ENCODE results near the gene MED12L.
"Not testable (repeated sequence)": the region's sequence is repeated elsewhere in the genome, so short reads cannot be mapped to it uniquely, and the experiment has no call there.

The MED12L gene

DNA sequence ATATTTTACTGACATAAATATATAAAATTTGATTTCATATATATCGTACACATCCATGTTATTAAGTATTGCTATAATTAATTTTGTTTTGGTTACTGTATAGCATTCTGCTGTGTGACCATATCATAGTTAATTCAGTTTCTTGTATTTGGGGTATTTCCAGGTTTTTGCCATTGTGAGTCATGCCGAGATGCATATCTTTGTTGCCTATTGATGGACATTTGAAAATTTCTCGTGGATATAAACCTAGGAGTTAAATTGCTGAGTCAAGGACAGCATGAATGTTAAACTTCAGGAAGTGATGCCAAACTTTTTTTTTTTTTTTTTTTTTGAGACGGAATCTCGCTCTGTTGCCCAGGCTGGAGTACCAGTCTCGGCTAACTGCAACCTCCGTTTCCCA is 151.3 kb downstream of the MED12L start:
- DNase-seq (ENCODE audit: low read depth, low spot score) = no peak
- TF ChIP-seq, protein P1, sequence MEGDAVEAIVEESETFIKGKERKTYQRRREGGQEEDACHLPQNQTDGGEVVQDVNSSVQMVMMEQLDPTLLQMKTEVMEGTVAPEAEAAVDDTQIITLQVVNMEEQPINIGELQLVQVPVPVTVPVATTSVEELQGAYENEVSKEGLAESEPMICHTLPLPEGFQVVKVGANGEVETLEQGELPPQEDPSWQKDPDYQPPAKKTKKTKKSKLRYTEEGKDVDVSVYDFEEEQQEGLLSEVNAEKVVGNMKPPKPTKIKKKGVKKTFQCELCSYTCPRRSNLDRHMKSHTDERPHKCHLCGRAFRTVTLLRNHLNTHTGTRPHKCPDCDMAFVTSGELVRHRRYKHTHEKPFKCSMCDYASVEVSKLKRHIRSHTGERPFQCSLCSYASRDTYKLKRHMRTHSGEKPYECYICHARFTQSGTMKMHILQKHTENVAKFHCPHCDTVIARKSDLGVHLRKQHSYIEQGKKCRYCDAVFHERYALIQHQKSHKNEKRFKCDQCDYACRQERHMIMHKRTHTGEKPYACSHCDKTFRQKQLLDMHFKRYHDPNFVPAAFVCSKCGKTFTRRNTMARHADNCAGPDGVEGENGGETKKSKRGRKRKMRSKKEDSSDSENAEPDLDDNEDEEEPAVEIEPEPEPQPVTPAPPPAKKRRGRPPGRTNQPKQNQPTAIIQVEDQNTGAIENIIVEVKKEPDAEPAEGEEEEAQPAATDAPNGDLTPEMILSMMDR (IDR thresholded peaks at IDR 0.05; ENCODE audit: low read depth, low read length) = no peak
- in situ Hi-C loops (cut with HindIII; ENCODE audit: low sequenced_read_pairs) = no loop called here
- no peak overlapping the region for H3K4me3 ChIP-seq (ENCODE audit: low read depth, low read length)

DNA sequence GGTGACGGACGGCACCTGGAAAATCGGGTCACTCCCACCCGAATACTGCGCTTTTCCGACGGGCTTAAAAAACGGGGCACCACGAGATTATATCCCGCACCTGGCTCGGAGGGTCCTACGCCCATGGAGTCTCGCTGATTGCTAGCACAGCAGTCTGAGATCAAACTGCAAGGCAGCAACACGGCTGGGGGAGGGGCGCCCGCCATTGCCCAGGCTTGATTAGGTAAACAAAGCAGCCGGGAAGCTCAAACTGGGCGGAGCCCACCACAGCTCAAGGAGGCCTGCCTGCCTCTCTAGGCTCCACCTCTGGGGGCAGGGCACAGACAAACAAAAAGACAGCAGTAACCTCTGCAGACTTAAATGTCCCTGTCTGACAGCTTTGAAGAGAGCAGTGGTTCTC is 156.5 kb downstream of the MED12L start:
- DNase-seq (ENCODE audit: low read depth, low spot score); in situ Hi-C loops (cut with HindIII; ENCODE audit: low sequenced_read_pairs); H3K4me3 ChIP-seq (ENCODE audit: low read depth, low read length): not testable (repeated sequence)

DNA sequence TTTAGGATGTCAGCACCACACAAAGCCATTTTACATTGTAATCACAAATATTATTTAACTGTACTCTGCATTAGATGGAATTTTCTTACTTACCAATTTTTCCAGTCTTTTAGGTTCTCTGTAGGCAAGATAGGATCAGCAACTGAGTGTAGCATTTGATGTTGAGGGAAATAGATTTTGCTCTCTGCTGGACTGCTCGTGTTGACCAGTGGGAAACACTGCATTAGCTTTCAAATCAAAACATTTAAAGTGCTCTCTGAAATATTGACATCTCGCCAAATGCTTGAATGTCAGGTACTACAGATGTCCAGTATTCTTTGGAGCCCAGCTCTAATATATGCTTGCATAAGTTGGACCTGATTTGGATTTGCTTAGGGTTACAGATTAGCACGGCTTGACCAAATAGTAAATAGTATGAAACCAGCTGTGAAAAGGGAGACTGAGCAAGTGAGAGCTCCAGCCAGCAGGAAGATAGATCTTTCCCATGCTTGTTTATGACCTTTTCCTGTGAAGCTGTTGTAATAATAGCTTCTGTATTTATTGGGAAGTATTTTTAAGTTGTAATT is 163.4 kb downstream of the MED12L start:
- in situ Hi-C loops (cut with HindIII; ENCODE audit: low sequenced_read_pairs) = no loop called here
- TF ChIP-seq, protein P1 (IDR thresholded peaks at IDR 0.05; ENCODE audit: low read depth, low read length) = no peak
- no peak overlapping the region for H3K4me3 ChIP-seq (ENCODE audit: low read depth, low read length)
- no peak for DNase-seq (ENCODE audit: low read depth, low spot score)

DNA sequence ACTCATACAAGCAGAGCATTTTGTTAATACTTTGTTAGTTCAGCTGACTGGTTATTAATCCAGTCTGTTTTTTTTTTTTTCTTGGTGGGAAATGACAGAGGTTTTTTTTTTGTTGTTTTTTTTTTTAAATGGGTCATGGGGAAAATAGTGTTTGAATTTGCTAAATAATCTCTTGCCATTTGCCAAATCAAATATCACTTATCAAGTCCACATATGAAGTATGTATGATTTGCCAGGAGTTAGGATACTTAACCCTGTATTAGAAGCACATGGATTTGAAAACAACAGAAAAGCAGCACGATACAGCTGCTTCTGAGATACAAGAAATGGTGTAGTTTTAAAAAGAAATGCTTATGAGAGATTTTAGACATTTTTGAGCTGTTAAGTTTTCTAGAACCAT is 171.3 kb downstream of the MED12L start:
- DNase-seq (ENCODE audit: low read depth, low spot score) = no peak
- no peak overlapping the region for H3K4me3 ChIP-seq (ENCODE audit: low read depth, low read length)
- in situ Hi-C loops (cut with HindIII; ENCODE audit: low sequenced_read_pairs) = no loop called here
- TF ChIP-seq, protein P1 (IDR thresholded peaks at IDR 0.05; ENCODE audit: low read depth, low read length) = no peak

DNA sequence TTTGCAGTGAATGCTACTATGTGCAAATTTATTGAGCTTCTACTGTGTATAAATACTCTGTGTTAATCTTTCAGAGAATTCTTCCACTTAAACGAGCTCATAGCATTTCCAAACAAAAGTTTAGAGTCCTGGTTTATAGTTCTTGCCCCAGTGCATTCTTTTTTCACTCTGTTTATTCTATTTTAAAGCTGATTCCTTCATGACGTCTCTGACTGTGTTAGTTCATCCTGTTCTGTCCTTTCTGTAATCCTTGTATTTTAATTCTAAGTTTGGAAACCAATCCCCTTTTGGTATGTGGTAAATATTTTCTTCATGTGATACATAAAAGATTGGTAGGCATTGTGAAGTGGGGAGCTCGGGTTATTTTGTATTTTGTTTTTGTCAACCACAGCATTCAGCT is 174.2 kb downstream of the MED12L start:
- TF ChIP-seq, protein P1 (IDR thresholded peaks at IDR 0.05; ENCODE audit: low read depth, low read length) = no peak
- in situ Hi-C loops (cut with HindIII; ENCODE audit: low sequenced_read_pairs) = no loop called here
- H3K4me3 ChIP-seq (ENCODE audit: low read depth, low read length) = no peak overlapping the region
- DNase-seq (ENCODE audit: low read depth, low spot score) = no peak

DNA sequence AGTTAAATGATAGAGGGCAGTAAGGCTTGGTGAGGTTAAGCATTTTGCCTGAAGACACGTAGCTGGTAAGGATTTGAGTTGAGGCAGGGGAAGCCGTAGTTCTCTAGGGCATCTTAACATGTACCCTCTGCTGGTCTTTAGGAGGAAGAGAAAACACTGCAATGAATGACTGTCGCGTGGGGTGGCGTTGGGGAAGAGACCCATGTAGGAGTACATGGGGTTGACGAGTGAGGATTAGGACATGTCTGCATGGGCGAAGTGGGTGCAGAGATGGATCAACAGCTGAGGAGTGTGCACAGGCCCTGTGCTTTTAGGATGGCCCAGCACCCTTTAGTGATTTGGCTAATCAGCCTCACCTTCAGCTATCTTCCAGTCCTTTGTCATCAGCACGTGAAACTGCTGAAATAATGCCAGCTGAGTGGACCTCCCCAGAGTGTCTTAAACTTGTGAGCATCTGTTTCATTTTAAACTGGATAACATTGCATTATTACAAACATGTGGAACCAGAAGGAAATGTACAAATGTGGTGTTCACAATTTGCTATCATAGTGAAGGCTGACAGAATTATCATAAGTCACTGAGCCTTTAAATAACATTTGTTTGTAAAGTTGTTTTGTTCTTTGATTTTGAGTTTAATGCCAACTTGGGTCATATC is 177.5 kb downstream of the MED12L start:
- no peak overlapping the region for H3K4me3 ChIP-seq (ENCODE audit: low read depth, low read length)
- no peak for DNase-seq (ENCODE audit: low read depth, low spot score)
- in situ Hi-C loops (cut with HindIII; ENCODE audit: low sequenced_read_pairs) = no loop called here
- TF ChIP-seq, protein P1 (IDR thresholded peaks at IDR 0.05; ENCODE audit: low read depth, low read length) = no peak

DNA sequence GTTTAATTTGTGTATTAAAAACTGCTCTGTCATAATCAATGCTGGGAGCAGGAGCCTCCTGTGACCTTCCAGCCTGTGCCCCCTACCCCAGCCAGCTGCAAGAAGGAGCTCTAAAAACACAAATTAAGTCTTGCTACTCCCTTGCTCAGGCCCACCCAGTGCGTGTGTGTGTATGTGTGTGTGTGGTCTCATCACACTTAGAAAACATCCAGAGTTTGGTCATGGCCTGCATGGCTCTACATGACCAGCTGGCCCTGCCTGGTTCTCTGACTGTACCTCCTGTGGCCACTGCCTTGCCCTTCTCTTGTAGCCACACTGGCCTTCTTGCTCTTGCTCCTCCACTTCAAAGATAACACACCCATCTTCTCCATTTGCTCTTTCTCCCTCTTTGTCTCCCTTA is 179.1 kb downstream of the MED12L start:
- in situ Hi-C loops (cut with HindIII; ENCODE audit: low sequenced_read_pairs) = no loop called here
- no peak overlapping the region for H3K4me3 ChIP-seq (ENCODE audit: low read depth, low read length)

More for the DNA sequence above, 179.1 kb downstream of the MED12L start:
- DNase-seq (ENCODE audit: low read depth, low spot score) = no peak
- TF ChIP-seq, protein P1 (IDR thresholded peaks at IDR 0.05; ENCODE audit: low read depth, low read length) = no peak

All from astrocyte of the spinal cord (primary cell).